IMR-90 (cell line): Measurements from ENCODE around the gene LYSMD3. TPM values are rescaled to one million over a fixed set of nuclear protein-coding genes. Genes with fewer than 3 reads are reported as not detected.
A peak's percentile ranks its signal among the peaks of the same experiment; 100 is the strongest.

Source experiments
- ATAC-seq: fragments of 200-7000 bp; cut with Tn5 transposase; 2 replicates; pipeline ENCODE4 v1.9.1; 2020; ENCODE audit warnings: low read depth, mild to moderate bottlenecking, moderate library complexity
- BruUV-seq: library from RNA; stranded (reverse); fragments of 400-500 nt; replicated peaks from 2 replicates; lab custom pipeline; 2021; lab: Mats Ljungman, UMichigan
- CTCF ChIA-PET: fragments of 300-600 bp; formaldehyde crosslinking; extraction: SDS; loops from one replicate; lab custom pipeline; 2021; ENCODE audit warnings: antibody characterized with exemption; lab: Yijun Ruan, JAX
- POLR2A ChIA-PET: fragments of 300-600 bp; sonication (Branson Sonifier 250); formaldehyde crosslinking; loops from one replicate; lab custom pipeline; 2022; ENCODE audit warnings: antibody characterized with exemption; ENCODE audit not compliant: unreplicated experiment; lab: Charles Lee
- DNase-seq: peaks from one replicate; pipeline ENCODE4 v3.0.0; 2013
- H2AFZ ChIP-seq: replicated peaks from 2 replicates; pipeline ENCODE3; 2013; ENCODE audit warnings: low read length, mild to moderate bottlenecking; ENCODE audit not compliant: poor library complexity
- H2AK5ac ChIP-seq: 2 replicates; pipeline ENCODE4 v1.6.1; 2013; ENCODE audit warnings: low read depth, low read length, inconsistent platforms
- H2AK9ac ChIP-seq: replicated peaks from 2 replicates; pipeline ENCODE3; 2013; ENCODE audit warnings: mild to moderate bottlenecking, low read depth, low read length, moderate library complexity; ENCODE audit not compliant: poor library complexity
- H2BK120ac ChIP-seq: 2 replicates; pipeline ENCODE4 v1.6.1; 2013; ENCODE audit warnings: low read depth, low read length, inconsistent platforms
- H2BK15ac ChIP-seq: 3 replicates; pipeline ENCODE4 v1.6.1; 2013; ENCODE audit warnings: low read depth, low read length, inconsistent platforms
- H2BK20ac ChIP-seq: 2 replicates; pipeline ENCODE4 v1.6.1; 2013; ENCODE audit warnings: low read depth, mild to moderate bottlenecking, inconsistent platforms, low read length, moderate library complexity
- H2BK5ac ChIP-seq: 2 replicates; pipeline ENCODE4 v1.6.1; 2013; ENCODE audit warnings: mild to moderate bottlenecking, low read depth, low read length, inconsistent platforms; ENCODE audit not compliant: poor library complexity, severe bottlenecking
- H3K14ac ChIP-seq: replicated peaks from 2 replicates; pipeline ENCODE4 v1.6.1; 2013; ENCODE audit warnings: low read depth, low read length, inconsistent platforms
- H3K18ac ChIP-seq: 2 replicates; pipeline ENCODE4 v1.6.1; 2013; ENCODE audit warnings: low read depth, low read length, control low read depth
- H3K23ac ChIP-seq: 2 replicates; pipeline ENCODE4 v1.6.1; 2013; ENCODE audit warnings: low read depth, low read length, inconsistent platforms
- H3K27ac ChIP-seq: 2 replicates; pipeline ENCODE4 v1.5.1; 2013; ENCODE audit warnings: mild to moderate bottlenecking, control low read depth, low read length; ENCODE audit not compliant: insufficient read depth
- H3K27me3 ChIP-seq: 2 replicates; pipeline ENCODE4 v1.6.1; 2013; ENCODE audit warnings: low read length; ENCODE audit not compliant: control insufficient read depth, insufficient read depth
- H3K36me3 ChIP-seq: 2 replicates; pipeline ENCODE4 v1.6.1; 2013; ENCODE audit warnings: low read length, mixed read lengths; ENCODE audit not compliant: control insufficient read depth, insufficient read depth
- H3K4ac ChIP-seq: 2 replicates; pipeline ENCODE4 v1.6.1; 2013; ENCODE audit warnings: low read depth, low read length, inconsistent platforms
- H3K4me1 ChIP-seq: 2 replicates; pipeline ENCODE4 v1.6.1; 2013; ENCODE audit warnings: low read length, mixed read lengths; ENCODE audit not compliant: control insufficient read depth, insufficient read depth
- H3K4me2 ChIP-seq: 2 replicates; pipeline ENCODE4 v1.6.1; 2013; ENCODE audit warnings: low read depth, mild to moderate bottlenecking, control low read depth, low read length, moderate library complexity
- H3K4me3 ChIP-seq: 2 replicates; pipeline ENCODE4 v1.5.1; 2013; ENCODE audit warnings: low read depth, mild to moderate bottlenecking, control low read depth, low read length, moderate library complexity; ENCODE audit not compliant: insufficient read depth
- H3K56ac ChIP-seq: 2 replicates; pipeline ENCODE4 v1.6.1; 2013; ENCODE audit warnings: low read length, inconsistent platforms; ENCODE audit not compliant: insufficient read depth; ENCODE audit errors: extremely low read depth
- H3K79me1 ChIP-seq, 2 experiments: 2 replicates each; pipeline ENCODE4 v1.6.1; 2013; ENCODE audit warnings: low read length in 2 of 2, inconsistent platforms in 1 of 2, low read depth in 1 of 2
- H3K9ac ChIP-seq: 2 replicates; pipeline ENCODE4 v1.6.1; 2013; ENCODE audit warnings: low read depth, low read length, control low read depth
- H3K9me1 ChIP-seq: 2 replicates; pipeline ENCODE4 v1.6.1; 2013; ENCODE audit warnings: low read length, inconsistent platforms; ENCODE audit not compliant: insufficient read depth
- H3K9me3 ChIP-seq: 2 replicates; pipeline ENCODE4 v1.6.1; 2013; ENCODE audit warnings: low read length; ENCODE audit not compliant: control insufficient read depth, insufficient read depth
- H4K20me1 ChIP-seq: 2 replicates; pipeline ENCODE4 v1.6.1; 2013; ENCODE audit warnings: low read length, inconsistent platforms; ENCODE audit not compliant: insufficient read depth
- H4K5ac ChIP-seq: 2 replicates; pipeline ENCODE4 v1.6.1; 2013; ENCODE audit warnings: mild to moderate bottlenecking, low read depth, low read length, control low read depth
- H4K8ac ChIP-seq, 2 experiments: 2 replicates each; pipeline ENCODE4 v1.6.1; 2013; ENCODE audit warnings: low read depth in 2 of 2, low read length in 2 of 2, control low read depth in 1 of 2, inconsistent platforms in 1 of 2
- H4K91ac ChIP-seq: 2 replicates; pipeline ENCODE4 v1.6.1; 2013; ENCODE audit warnings: low read depth, low read length, inconsistent platforms; ENCODE audit not compliant: insufficient read depth
- CTCF ChIP-seq: conservative IDR thresholded peaks from 2 replicates; pipeline ENCODE4 v1.5.1; 2012; ENCODE audit warnings: mild to moderate bottlenecking, low read depth, low read length, improper control_type of control experiment
- MAZ ChIP-seq: IDR thresholded peaks from 2 replicates; pipeline ENCODE4 v1.6.1; 2012; ENCODE audit warnings: low read depth, mild to moderate bottlenecking, low read length, improper control_type of control experiment, moderate library complexity, borderline replicate concordance
- MXI1 ChIP-seq: IDR thresholded peaks from 2 replicates; pipeline ENCODE4 v1.6.1; 2012; ENCODE audit warnings: low read depth, mild to moderate bottlenecking, low read length, moderate library complexity, borderline replicate concordance
- NFE2L2 ChIP-seq: fragments of 150-350 bp; IDR thresholded peaks from 2 replicates; pipeline ENCODE4 v1.6.1; 2016; ENCODE audit warnings: low read depth, mild to moderate bottlenecking, low read length
- RAD21 ChIP-seq: IDR thresholded peaks from 2 replicates; pipeline ENCODE4 v1.6.1; 2012; ENCODE audit warnings: low read length, improper control_type of control experiment
- WGBS, 2 experiments: methylation state at CpG; one replicate each; pipeline versions ENCODE4 v1.1.5 to v1.1.7; 2013; ENCODE audit warnings: missing lambda C conversion rate in 2 of 2; ENCODE audit not compliant: insufficient read length in 1 of 2; ENCODE audit errors: extremely low coverage in 2 of 2; 5-methylcytosine and 5-hydroxymethylcytosine counted together
- dilution Hi-C: fragments of 300-500 bp; cut with HindIII; formaldehyde crosslinking; loops from one replicate; pipeline ENCODE4 v1.14.3; 2018; ENCODE audit warnings: low sequenced_read_pairs; ENCODE audit not compliant: unreplicated experiment
- in situ Hi-C: fragments of 300-500 bp; cut with MboI; formaldehyde crosslinking; loops from 3 replicates; pipeline ENCODE4 v1.14.3; 2019; ENCODE audit warnings: low sequenced_read_pairs, inconsistent platforms, mixed read lengths
- intact Hi-C: fragments of 100-400 bp; cut with micrococcal nuclease; formaldehyde crosslinking; loops from 2 replicates; pipeline ENCODE4 v1.10.0; 2022
- polyA plus RNA-seq, 3 experiments: library from polyadenylated mRNA; depleted of rRNA; stranded (reverse); fragments of >200 nt; gene quantifications; 2 replicates each; pipeline ENCODE4 v1.2.3, GENCODE V29; 2012; ENCODE audit warnings: low replicate concordance in 1 of 3
- total RNA-seq: library from RNA; depleted of rRNA; stranded (reverse); fragments of >200 nt; gene quantifications from 2 replicates; pipeline ENCODE4 v1.2.3, GENCODE V29; 2012
- TF ChIP-seq, protein P1 (sequence below): fragments of 150-350 bp; IDR thresholded peaks from 2 replicates; pipeline ENCODE4 v1.6.1; 2017; ENCODE audit warnings: mild to moderate bottlenecking, antibody characterized with exemption, low read length, low read depth

Gene LYSMD3
- total and polyA plus RNA-seq, 2 of the 4 experiments (the other 2 are of a cell fraction) = 10.2 to 21.1 TPM

DNA sequence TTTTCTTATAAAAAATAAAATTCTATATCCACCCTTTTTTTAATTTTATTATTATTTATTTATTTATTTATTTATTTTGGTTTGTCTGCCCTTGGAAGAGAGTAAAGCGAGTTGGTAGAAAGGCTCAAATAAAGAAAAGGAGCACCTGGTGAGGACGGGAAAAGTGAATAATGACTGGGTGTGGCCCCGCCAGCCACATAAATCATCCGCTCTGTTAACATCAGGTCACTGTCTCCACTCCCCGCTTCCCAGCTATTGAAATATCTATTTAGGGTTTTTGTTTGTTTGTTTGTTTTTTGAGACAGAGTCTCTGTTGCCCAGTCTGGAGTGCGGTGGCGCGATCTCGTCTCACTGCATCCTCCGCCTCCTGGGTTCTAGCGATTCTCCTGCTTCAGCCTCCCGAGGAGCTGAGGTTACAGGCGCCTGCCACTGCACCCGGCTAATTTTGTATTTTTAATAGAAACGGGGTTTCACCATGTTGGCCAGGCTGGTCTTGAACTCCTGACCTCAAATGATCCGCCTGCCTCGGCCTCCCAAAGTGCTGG is 53.9 kb downstream of the LYSMD3 start:
- H3K79me1 ChIP-seq = peaks cover 13 to 14% of the 10 kb centered on the region in 2 experiments
- ChIA-PET CTCF (no interaction called here), POLR2A (no interaction called here)
- no peak overlapping the region for H3K14ac ChIP-seq
- no peak overlapping the region; the same call in 1 of the 2 replicates for H3K4me2 ChIP-seq
- ATAC-seq (no peak), DNase-seq (no peak)
- no peaks in the 10 kb centered on the region for H3K36me3 ChIP-seq
- TF ChIP-seq MXI1 = no peak
- no peak for TF ChIP-seq CTCF
- TF ChIP-seq, protein P1, sequence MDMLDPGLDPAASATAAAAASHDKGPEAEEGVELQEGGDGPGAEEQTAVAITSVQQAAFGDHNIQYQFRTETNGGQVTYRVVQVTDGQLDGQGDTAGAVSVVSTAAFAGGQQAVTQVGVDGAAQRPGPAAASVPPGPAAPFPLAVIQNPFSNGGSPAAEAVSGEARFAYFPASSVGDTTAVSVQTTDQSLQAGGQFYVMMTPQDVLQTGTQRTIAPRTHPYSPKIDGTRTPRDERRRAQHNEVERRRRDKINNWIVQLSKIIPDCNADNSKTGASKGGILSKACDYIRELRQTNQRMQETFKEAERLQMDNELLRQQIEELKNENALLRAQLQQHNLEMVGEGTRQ = no peak
- TF ChIP-seq NFE2L2 = no peak
- TF ChIP-seq MAZ = no peak
- TF ChIP-seq RAD21 = no peak
- no peak overlapping the region for H2BK5ac ChIP-seq
- H3K4ac ChIP-seq = no peak overlapping the region
- H3K27me3 ChIP-seq = no peaks in the 10 kb centered on the region
- 60% methylated on average over 3 of the region's 17 CpGs; no CpG with 5 or more reads in 1 of the 2 experiments for WGBS, 2 experiments
- no peak overlapping the region for H3K27ac ChIP-seq
- peak overlapping the region in 1 of 2 experiments; percentile 77; a peak in 1 of 4 replicates for H4K8ac ChIP-seq
- BruUV-seq = no TSS peak
- H3K18ac ChIP-seq = no peak overlapping the region
- no peak overlapping the region for H3K4me3 ChIP-seq
- intact Hi-C loops = no loop called here
- dilution Hi-C loops = no loop called here
- no peaks in the 10 kb centered on the region for H4K20me1 ChIP-seq
- H2BK15ac ChIP-seq = no peak overlapping the region
- no peak overlapping the region for H2AK5ac ChIP-seq
- no peak overlapping the region for H4K91ac ChIP-seq
- in situ Hi-C loops = no loop called here
- H2AFZ ChIP-seq = no peak overlapping the region
- no peak overlapping the region for H3K9ac ChIP-seq
- H2AK9ac ChIP-seq = no peak overlapping the region
- H3K56ac ChIP-seq = no peak overlapping the region
- H4K5ac ChIP-seq = no peak overlapping the region
- H3K9me1 ChIP-seq = 0 out of 2 replicates have a peak, but pooled peaks cover 2% of the 10 kb centered on the region
- no peak overlapping the region for H2BK120ac ChIP-seq
- H3K9me3 ChIP-seq = no peaks in the 10 kb centered on the region
- H3K4me1 ChIP-seq = peaks cover 2% of the 10 kb centered on the region
- H3K23ac ChIP-seq = no peak overlapping the region
- H2BK20ac ChIP-seq = no peak overlapping the region
